Activated CD4-positive, CD25-positive, alpha-beta regulatory T cell treated with anti-CD3 and anti-CD28 coated beads, Interleukin-2, amount 50 U/mL, for 24 hours (primary cell): ENCODE measurements around the gene RAB12.
"Not testable (repeated sequence)": the region's sequence is repeated elsewhere in the genome, so short reads cannot be mapped to it uniquely, and the experiment has no call there.

Experiments used
- ATAC-seq, 2 donors: fragments of 150-1000 bp; cut with Tn5 transposase; one replicate each; pipeline ENCODE4 v1.10.0; 2021; ENCODE audit warnings: mild to moderate bottlenecking in 1 of 2, moderate library complexity in 1 of 2

The RAB12 gene

GRCh38 chr18:8608795-8609658 is at the start of gene RAB12:
RAB12 (plus strand) TSS chr18:8609437; CDS start chr18:8609440, 3 bp downstream.
- ATAC-seq, result peak; percentile 88 to 90

GRCh38 chr18:8559612-8560186 is 49.5 kb upstream of the RAB12 start:
- ATAC-seq, result no peak

- no peak for ATAC-seq
These were observed 47.9 kb upstream of the RAB12 start for GRCh38 chr18:8561123-8561910.

GRCh38 chr18:8562070-8562469 is 47.2 kb upstream of the RAB12 start:
- no peak for ATAC-seq

GRCh38 chr18:8562919-8563318 is 46.3 kb upstream of the RAB12 start:
- ATAC-seq, result no peak

GRCh38 chr18:8571399-8571798 is 37.8 kb upstream of the RAB12 start:
- no peak for ATAC-seq

- not testable (repeated sequence) for ATAC-seq
These were observed 35.5 kb upstream of the RAB12 start for GRCh38 chr18:8573766-8574165.

- no peak for ATAC-seq
These were observed 24.4 kb upstream of the RAB12 start for GRCh38 chr18:8584798-8585197.

GRCh38 chr18:8586941-8587340 is 22.3 kb upstream of the RAB12 start:
- ATAC-seq, result no peak

GRCh38 chr18:8595445-8595844 is 13.8 kb upstream of the RAB12 start:
- no peak for ATAC-seq

GRCh38 chr18:8601277-8602032 is 7.8 kb upstream of the RAB12 start:
- ATAC-seq, result peak; percentile 17 to 28

GRCh38 chr18:8602040-8602439 is 7.2 kb upstream of the RAB12 start:
- no peak for ATAC-seq

GRCh38 chr18:8602557-8602956 is 6.7 kb upstream of the RAB12 start:
- no peak for ATAC-seq

- ATAC-seq, result no peak
These were observed 5.3 kb upstream of the RAB12 start for GRCh38 chr18:8603663-8604520.

GRCh38 chr18:8605974-8606373 is 3.3 kb upstream of the RAB12 start:
- no peak for ATAC-seq

- no peak for ATAC-seq
These were observed 1.2 kb upstream of the RAB12 start for GRCh38 chr18:8607776-8608742.

- peak; percentile 1 to 6 for ATAC-seq
These were observed 622 bp downstream of the RAB12 start for GRCh38 chr18:8609659-8610458.

- ATAC-seq, result peak in 1 of 2 donors; percentile 5
These were observed 1.2 kb downstream of the RAB12 start for GRCh38 chr18:8610459-8610851.

GRCh38 chr18:8611916-8612576 is 2.8 kb downstream of the RAB12 start:
- no peak for ATAC-seq
